ENCODE data around the gene EML1.

The EML1 gene

DNA sequence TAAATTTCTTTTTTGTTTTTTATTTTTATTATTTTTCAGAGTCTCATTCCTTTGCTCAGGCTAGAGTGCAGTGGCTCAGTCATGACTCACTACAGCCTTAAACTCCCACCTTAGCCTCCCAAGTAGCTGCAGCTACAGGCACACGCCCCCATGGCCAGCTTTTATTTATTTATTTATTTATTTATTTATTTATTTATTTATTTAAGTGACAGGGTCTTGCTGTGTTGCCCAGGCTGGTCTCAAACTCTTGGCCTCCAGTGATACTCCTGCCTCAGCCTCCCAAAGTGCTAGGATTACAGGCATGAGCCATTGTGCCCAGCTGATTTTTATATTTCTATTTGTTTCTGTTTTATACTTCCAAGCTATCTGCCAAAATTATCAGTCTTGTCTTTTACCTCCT, 182.8 kb downstream of the EML1 start:
- DNase-seq (ENCODE audit: low read depth): no peak
- TF ChIP-seq, protein P1, sequence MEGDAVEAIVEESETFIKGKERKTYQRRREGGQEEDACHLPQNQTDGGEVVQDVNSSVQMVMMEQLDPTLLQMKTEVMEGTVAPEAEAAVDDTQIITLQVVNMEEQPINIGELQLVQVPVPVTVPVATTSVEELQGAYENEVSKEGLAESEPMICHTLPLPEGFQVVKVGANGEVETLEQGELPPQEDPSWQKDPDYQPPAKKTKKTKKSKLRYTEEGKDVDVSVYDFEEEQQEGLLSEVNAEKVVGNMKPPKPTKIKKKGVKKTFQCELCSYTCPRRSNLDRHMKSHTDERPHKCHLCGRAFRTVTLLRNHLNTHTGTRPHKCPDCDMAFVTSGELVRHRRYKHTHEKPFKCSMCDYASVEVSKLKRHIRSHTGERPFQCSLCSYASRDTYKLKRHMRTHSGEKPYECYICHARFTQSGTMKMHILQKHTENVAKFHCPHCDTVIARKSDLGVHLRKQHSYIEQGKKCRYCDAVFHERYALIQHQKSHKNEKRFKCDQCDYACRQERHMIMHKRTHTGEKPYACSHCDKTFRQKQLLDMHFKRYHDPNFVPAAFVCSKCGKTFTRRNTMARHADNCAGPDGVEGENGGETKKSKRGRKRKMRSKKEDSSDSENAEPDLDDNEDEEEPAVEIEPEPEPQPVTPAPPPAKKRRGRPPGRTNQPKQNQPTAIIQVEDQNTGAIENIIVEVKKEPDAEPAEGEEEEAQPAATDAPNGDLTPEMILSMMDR (IDR thresholded peaks at IDR 0.05; ENCODE audit: low read depth, low read length): no peak
- no peak for TF ChIP-seq MYC (IDR thresholded peaks at IDR 0.05; ENCODE audit: low read depth, low read length)
- TF ChIP-seq POLR2A (IDR thresholded peaks at IDR 0.05; ENCODE audit: extremely low read depth, insufficient read length): no peak
- TF ChIP-seq, protein P2, sequence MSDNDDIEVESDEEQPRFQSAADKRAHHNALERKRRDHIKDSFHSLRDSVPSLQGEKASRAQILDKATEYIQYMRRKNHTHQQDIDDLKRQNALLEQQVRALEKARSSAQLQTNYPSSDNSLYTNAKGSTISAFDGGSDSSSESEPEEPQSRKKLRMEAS (IDR thresholded peaks at IDR 0.05; ENCODE audit: low read depth, low read length): no peak
- no peak overlapping the region for H3K4me3 ChIP-seq (ENCODE audit: low read depth, low read length)

DNA sequence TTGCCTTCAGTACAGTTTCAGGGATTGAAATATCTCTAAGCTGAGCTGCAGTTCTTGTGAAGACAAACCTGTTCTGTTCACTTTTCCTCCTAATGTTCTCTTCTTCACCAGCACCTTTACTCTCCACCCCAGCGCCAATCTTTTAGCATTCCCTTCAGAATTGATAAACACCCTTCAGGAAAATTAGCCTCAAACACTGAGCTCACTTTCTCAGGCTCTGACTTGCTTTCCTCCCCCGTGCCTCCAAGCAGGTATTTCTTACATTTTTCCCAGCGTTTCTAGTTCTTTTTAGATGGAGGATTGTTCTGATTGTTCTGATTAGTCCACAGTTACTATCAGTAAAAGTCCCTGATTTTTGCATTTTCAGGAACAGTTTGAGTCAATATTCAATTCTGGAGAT, 183.5 kb downstream of the EML1 start:
- no peak for DNase-seq (ENCODE audit: low read depth)
- H3K4me3 ChIP-seq (ENCODE audit: low read depth, low read length): no peak overlapping the region
- no peak for TF ChIP-seq POLR2A (IDR thresholded peaks at IDR 0.05; ENCODE audit: extremely low read depth, insufficient read length)
- TF ChIP-seq, protein P1 (IDR thresholded peaks at IDR 0.05; ENCODE audit: low read depth, low read length): no peak
- no peak for TF ChIP-seq MYC (IDR thresholded peaks at IDR 0.05; ENCODE audit: low read depth, low read length)
- TF ChIP-seq, protein P2 (IDR thresholded peaks at IDR 0.05; ENCODE audit: low read depth, low read length): no peak

DNA sequence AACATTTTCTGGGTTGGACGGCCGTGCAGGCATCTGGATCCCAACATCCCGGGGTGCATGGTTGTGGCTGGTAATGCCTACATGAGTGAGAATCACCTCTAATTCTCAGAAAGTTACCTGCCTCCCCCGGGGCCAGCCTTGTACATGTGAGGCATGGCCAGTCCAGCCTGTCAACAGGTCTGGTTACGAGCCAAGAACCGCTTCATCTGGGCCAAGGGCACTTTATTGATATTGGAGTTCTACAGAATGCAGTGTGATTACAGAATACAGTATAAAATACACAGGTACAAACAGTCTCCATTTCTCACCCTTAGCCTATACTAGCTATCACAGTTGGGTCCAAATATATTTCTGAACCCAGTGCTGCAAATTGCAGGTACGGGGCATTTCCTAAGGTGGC, 187.1 kb downstream of the EML1 start:
- H3K4me3 ChIP-seq (ENCODE audit: low read depth, low read length): no peak overlapping the region
- no peak for DNase-seq (ENCODE audit: low read depth)
- TF ChIP-seq MYC (IDR thresholded peaks at IDR 0.05; ENCODE audit: low read depth, low read length) (no peak), POLR2A (IDR thresholded peaks at IDR 0.05; ENCODE audit: extremely low read depth, insufficient read length) (no peak)
- TF ChIP-seq, protein P1 (IDR thresholded peaks at IDR 0.05; ENCODE audit: low read depth, low read length): no peak
- TF ChIP-seq, protein P2 (IDR thresholded peaks at IDR 0.05; ENCODE audit: low read depth, low read length): no peak

DNA sequence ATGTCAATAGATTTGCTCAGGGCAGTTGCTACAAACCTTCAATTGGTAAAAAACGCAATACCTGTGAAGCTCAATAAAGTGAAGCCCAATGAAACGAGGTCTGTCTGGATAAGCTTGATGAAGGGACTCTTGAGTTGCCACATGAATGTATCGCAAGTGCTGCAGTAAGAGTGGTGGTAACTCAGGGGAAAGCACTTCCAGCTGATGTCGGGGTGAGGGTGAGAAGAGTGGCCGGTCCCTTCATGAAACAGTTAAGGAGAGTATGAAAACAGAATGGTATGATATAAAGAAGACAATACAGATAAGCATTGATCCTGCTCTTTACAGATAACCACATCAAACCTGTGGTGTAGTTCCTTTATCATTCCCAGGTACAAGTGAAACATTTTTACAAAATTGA, 188.6 kb downstream of the EML1 start:
- DNase-seq (ENCODE audit: low read depth): no peak
- H3K4me3 ChIP-seq (ENCODE audit: low read depth, low read length): no peak overlapping the region
- TF ChIP-seq, protein P2 (IDR thresholded peaks at IDR 0.05; ENCODE audit: low read depth, low read length): no peak
- no peak for TF ChIP-seq MYC (IDR thresholded peaks at IDR 0.05; ENCODE audit: low read depth, low read length)

DNA sequence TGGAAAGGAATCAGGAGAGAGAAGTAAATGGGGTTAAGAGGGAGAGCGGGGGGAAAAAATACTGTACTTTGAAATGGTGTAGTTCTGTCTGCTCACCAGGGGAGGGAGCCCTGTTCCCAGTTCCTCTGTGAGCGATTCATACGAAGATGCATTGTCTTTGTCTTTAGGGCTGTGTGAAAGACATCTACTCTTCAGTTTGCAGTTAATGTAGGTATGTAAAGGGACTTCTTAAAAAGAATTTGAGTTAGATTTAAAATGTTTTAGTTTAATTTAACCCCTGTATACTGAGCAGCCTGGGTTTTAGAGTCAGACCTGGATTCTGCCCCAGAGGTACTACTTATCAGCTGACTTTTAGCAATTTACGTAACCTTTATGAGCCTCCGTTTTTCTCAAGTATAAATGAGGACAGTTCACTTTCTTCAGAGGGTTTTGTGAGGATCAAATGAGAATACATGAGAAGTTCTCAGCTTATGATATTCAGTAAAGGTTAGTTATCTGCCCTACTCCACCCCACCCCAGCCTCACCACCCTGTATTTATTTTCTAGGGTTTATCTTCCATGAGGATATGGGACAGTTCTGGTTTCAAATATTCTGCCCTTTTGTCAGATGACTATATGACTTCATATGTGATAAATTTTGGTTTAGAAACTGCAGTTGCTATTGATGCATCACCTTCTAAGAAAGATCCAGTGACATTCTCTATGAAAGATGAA, 189.5 kb downstream of the EML1 start:
- peak; percentile 78 for DNase-seq (ENCODE audit: low read depth)
- no peak overlapping the region for H3K4me3 ChIP-seq (ENCODE audit: low read depth, low read length)
- TF ChIP-seq, protein P1 (IDR thresholded peaks at IDR 0.05; ENCODE audit: low read depth, low read length): peak; percentile 81
- TF ChIP-seq, protein P2 (IDR thresholded peaks at IDR 0.05; ENCODE audit: low read depth, low read length): 0 out of 2 replicates have a peak, but pooled peaks have one; percentile 39
- 0 out of 2 replicates have a peak, but pooled peaks have one; percentile 23 for TF ChIP-seq MYC (IDR thresholded peaks at IDR 0.05; ENCODE audit: low read depth, low read length)
- TF ChIP-seq POLR2A (IDR thresholded peaks at IDR 0.05; ENCODE audit: extremely low read depth, insufficient read length): no peak

DNA sequence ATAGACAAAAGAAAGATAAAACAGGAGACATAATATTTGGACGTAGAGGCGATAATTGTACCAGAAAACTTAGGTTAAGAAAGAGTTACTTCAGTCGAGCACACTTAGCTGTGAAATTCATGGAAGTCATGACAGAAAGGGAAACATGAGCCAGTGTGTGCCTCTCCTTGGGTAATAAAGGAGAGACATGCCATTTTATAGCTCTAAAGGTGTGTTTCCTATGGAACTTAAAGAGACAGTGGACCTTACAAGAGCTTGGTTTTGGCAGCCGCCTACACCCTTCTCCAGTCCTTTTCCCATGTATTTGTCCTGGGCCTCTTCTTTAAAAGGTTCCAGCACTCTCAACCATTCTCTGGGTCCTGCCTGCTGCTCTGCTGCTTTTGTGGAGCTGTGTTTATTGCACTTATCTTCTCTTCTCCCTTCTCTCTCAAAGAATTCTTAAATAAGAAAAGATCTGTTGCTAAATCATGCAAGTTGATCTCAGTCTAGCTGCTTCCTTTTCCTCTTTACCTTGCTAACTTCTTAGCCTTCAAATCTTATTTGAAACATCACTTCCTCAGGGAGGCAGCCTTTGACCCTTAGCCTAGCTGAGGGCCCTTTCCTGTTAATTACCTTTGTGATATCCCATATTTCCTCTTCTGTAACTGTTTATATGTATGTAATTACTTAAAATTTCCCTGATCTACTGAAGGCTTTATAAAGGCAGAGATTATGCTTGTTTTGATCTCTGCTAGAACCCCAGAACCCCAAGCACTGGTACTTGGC, 190.2 kb downstream of the EML1 start:
- no peak overlapping the region for H3K4me3 ChIP-seq (ENCODE audit: low read depth, low read length)
- TF ChIP-seq, protein P1 (IDR thresholded peaks at IDR 0.05; ENCODE audit: low read depth, low read length): no peak
- TF ChIP-seq, protein P2 (IDR thresholded peaks at IDR 0.05; ENCODE audit: low read depth, low read length): no peak
- TF ChIP-seq POLR2A (IDR thresholded peaks at IDR 0.05; ENCODE audit: extremely low read depth, insufficient read length): no peak
- no peak for TF ChIP-seq MYC (IDR thresholded peaks at IDR 0.05; ENCODE audit: low read depth, low read length)
- no peak for DNase-seq (ENCODE audit: low read depth)

All from NB4 (cell line).